ENCODE measurements around the gene KLHL13. TPM values are rescaled to one million over a fixed set of nuclear protein-coding genes. Genes with fewer than 3 reads are reported as not detected.
"Not testable (repeated sequence)": the region's sequence is repeated elsewhere in the genome, so short reads cannot be mapped to it uniquely, and the experiment has no call there.

The KLHL13 gene
- total and polyA plus RNA-seq, 2 of the 8 experiments (the other 6 are each of a cell fraction or from before 2014, with no cell fraction given), result 6.4 to 12.8 TPM

DNA sequence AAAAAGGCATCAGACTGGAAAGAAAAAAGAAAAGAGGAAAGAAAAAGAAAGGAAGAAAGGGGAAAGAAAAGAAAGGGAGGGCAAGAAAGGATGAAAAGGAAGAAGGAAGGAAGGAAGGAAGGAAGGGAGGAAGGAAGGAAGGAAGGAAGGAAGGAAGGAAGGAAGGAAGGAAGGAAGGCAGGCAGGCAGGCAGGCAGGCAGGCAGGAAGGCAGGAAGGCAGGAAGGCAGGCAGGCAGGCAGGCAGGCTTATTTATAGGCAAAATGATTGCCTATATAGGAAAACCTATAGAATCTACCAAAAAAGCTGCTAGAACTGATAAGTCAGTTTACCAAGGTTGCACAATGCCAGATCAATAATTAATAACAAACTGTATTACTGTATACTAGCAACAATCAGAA, 186.5 kb downstream of the KLHL13 start:
- H3K18ac ChIP-seq (ENCODE audit: extremely low read depth, low read length), result not testable (repeated sequence)

More for the DNA sequence above, 186.5 kb downstream of the KLHL13 start:
- H4K20me1 ChIP-seq (replicated peaks in 1 of 2; ENCODE audit: control insufficient read depth in 1 of 2, insufficient read depth in 2 of 2, low read length in 2 of 2); H3K9me3 ChIP-seq (ENCODE audit: insufficient read depth in 2 of 2, low read depth in 1 of 2, low read length in 1 of 2); H4K5ac ChIP-seq (ENCODE audit: insufficient read length, low read depth, low read length); H2AFZ ChIP-seq (ENCODE audit: low read length); H3K4me2 ChIP-seq (ENCODE audit: insufficient read depth in 1 of 2, low read depth in 2 of 2, low read length in 2 of 2); H3K4me1 ChIP-seq (replicated peaks in 1 of 4; ENCODE audit: control insufficient read depth in 3 of 4, insufficient read depth in 4 of 4, low read length in 3 of 4); H3K36me3 ChIP-seq (ENCODE audit: control insufficient read depth in 2 of 4, insufficient read depth in 4 of 4, low read length in 3 of 4); H3K79me2 ChIP-seq (ENCODE audit: control insufficient read depth in 1 of 2, insufficient read depth in 2 of 2, low read length in 2 of 2); POLR2A ChIA-PET (ENCODE audit: partially characterized antibody); H3K23me2 ChIP-seq (ENCODE audit: low read depth, low read length); H3K23ac ChIP-seq (ENCODE audit: insufficient read length); FAIRE-seq; H3K9ac ChIP-seq (replicated peaks in 1 of 4; ENCODE audit: extremely low read depth in 1 of 4, low read depth in 3 of 4, low read length in 3 of 4); H3K56ac ChIP-seq (replicated peaks; ENCODE audit: insufficient read length, low read depth, low read length); H3K79me1 ChIP-seq (ENCODE audit: low read depth, low read length); DNase-seq (ENCODE audit: low read depth in 1 of 2, low spot score in 2 of 2); H2BK120ac ChIP-seq (replicated peaks; ENCODE audit: low read depth, low read length); H3K27me3 ChIP-seq (replicated peaks in 1 of 4; ENCODE audit: control insufficient read depth in 3 of 4, extremely low read depth in 1 of 4, insufficient read depth in 3 of 4, low read length in 3 of 4); H3K27ac ChIP-seq (ENCODE audit: low read depth, low read length); H2BK20ac ChIP-seq (ENCODE audit: low read length); H4K91ac ChIP-seq (replicated peaks; ENCODE audit: insufficient read length, low read length); H3K4ac ChIP-seq (replicated peaks; ENCODE audit: insufficient read length, low read depth, low read length); H3K14ac ChIP-seq (ENCODE audit: insufficient read length); H2BK5ac ChIP-seq (ENCODE audit: low read depth, low read length); H2BK12ac ChIP-seq (ENCODE audit: low read depth, low read length); H2BK15ac ChIP-seq (ENCODE audit: low read length); H2AK5ac ChIP-seq (ENCODE audit: low read depth, low read length); H4K8ac ChIP-seq (ENCODE audit: extremely low read depth, insufficient read depth, low read length); H3K4me3 ChIP-seq (ENCODE audit: extremely low read depth in 1 of 4, insufficient read depth in 2 of 4, low read depth in 3 of 4, low read length in 4 of 4); CTCF ChIA-PET (ENCODE audit: partially characterized antibody): not testable (repeated sequence)

Measured in H1 (cell line).